ENCODE measurements around the gene TAF1B.

DNA sequence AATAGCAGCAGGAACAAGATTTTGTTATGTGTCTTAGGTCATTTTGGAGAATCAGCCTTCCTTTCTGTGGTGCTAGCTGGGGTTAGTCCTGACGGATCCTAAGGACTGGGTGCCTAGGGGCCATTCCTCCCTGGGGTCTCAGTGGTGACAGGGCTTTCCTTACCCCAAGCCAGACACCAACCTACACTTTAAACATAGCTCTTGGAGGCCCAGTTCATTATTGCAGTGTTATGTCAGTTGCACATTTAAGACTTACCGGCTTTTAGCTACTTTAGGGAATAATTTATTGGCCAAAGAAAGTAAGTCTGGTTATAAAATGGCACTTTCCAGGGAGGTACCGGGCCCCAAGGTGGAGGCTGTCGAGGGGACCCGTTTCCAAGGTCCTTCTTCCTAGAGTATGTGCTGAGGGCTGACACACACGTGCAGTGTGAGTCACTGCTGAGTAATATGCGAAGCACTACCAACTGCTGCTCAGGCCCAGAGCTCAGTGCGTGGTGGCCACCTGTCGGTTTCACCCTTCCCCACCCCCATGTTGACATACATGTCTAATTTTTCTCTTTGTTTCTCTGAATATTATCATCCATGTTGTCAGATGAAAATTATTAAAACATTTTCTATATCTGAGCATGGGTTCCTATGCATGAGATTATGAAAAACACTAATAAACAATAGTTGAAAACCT lies 71.3 kb downstream of the TAF1B start:
- TF ChIP-seq, protein P1, sequence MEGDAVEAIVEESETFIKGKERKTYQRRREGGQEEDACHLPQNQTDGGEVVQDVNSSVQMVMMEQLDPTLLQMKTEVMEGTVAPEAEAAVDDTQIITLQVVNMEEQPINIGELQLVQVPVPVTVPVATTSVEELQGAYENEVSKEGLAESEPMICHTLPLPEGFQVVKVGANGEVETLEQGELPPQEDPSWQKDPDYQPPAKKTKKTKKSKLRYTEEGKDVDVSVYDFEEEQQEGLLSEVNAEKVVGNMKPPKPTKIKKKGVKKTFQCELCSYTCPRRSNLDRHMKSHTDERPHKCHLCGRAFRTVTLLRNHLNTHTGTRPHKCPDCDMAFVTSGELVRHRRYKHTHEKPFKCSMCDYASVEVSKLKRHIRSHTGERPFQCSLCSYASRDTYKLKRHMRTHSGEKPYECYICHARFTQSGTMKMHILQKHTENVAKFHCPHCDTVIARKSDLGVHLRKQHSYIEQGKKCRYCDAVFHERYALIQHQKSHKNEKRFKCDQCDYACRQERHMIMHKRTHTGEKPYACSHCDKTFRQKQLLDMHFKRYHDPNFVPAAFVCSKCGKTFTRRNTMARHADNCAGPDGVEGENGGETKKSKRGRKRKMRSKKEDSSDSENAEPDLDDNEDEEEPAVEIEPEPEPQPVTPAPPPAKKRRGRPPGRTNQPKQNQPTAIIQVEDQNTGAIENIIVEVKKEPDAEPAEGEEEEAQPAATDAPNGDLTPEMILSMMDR (conservative IDR thresholded peaks at IDR 0.05; ENCODE audit: low read depth, low read length), result no peak
- no peak for TF ChIP-seq EZH2 (IDR thresholded peaks at IDR 0.05; ENCODE audit: borderline replicate concordance, low read depth, low read length, poor library complexity, severe bottlenecking)
